NCI-H2029 treated with DMSO at 0.1 percent for 48 hours (cell line): ENCODE measurements around the gene MSH5.

Experiments
- DNase-seq: peaks from one replicate; lab custom pipeline; 2025; lab: John Stamatoyannopoulos, UW

The MSH5 gene

DNA sequence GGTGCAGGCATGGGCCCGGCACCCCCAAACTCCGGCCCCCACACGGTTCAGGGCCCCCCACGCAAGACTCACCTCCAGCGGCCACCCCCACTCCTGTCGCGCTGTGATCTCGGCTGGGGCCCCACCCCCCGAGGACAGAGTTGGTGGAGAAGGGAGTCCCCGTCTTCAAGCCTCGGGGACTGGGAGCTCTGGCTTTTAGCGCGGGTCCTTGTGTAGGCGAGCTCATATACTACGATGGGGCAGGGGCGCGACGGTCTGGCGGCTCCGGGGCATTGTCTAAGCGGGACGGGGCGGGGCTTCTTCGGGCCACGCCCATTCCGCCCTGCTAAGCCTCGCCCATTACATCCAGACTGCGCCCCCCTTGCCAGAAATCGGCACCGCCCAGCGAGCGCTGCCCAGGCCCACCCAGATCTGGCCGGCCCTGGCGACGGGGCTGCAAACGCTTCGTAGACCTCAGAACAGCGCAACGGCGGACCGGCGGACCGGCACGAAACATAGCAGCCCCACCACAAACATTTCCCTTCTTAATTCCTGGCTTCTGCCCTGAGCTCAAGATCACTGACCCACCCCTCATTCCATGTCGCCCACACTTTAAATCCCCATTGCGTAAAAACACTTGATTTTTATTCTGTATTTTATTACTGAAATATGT, 9.7 kb upstream of the MSH5 start:
- no peak for DNase-seq

DNA sequence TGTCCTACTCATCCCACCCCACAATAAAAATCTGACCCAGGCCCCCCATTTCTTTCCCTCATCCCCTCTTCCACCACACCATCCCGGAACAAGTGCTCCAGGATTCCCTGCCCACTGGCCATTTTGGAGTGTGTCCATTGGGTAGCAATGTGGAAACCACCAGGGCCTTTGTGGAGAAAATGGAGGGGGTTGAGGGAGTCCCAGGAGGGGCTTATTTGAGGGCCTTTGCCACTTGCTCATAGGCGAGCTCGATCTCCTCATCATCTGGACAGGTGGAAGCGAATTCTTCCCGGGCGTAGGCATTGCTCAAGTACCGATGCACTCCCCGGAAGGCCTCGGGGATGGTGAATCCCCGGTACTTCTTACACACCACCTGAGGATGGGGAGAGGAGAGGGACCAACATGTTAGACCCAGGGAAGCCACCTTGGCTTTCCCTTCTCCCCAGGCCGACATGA, 9.1 kb upstream of the MSH5 start:
- no peak for DNase-seq

- DNase-seq = no peak
These were observed 7.8 kb upstream of the MSH5 start for GRCh38 chr6:31732029-31732428.

DNA sequence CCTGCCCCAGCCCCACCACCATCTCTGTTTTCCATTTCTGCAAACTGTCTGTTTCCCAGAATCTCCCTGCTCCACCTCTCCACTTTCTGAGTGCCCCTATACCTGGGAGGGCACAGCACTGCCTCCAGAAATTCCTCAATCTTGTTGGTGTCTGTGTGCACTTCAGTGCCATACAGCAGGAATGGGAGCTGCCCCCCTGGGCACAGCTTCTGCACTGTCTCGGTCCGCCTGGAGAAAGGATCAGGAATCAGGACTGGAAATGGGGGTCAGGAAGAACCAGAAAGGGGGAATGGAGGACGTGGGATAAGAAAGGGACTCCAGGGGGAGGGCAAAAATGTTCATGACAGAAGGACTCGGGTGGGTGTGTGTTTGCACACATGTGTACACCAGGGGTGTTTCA, 6.1 kb upstream of the MSH5 start:
- DNase-seq = no peak

DNA sequence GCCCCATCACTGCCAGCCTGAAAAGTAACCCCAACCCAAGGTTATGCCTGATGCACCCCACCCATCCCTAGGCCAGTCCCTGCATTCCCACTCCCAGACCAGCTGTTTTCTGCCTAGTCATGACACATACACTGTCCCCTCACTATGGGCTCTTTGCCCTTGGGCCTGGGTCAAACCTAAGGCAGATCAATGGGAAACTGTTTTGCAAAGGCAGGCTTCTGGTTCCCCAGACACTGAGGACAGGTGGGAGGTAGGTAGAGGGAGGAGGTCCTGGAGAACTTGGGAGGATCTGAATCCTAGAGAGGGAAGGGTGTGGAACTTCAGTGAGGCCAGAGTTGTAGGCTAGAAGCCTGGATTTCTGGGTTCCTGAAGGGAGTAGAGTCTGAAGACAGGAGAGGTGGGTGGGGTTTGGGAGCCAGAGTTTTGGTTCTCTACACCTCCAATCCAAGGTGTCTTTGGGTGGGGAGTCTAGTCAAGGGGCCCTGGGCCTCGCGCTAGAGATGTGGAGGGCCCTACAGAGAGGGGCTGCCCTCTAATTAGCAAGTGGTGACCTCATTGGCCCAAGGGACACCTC, 5.5 kb upstream of the MSH5 start:
- DNase-seq = no peak

DNA sequence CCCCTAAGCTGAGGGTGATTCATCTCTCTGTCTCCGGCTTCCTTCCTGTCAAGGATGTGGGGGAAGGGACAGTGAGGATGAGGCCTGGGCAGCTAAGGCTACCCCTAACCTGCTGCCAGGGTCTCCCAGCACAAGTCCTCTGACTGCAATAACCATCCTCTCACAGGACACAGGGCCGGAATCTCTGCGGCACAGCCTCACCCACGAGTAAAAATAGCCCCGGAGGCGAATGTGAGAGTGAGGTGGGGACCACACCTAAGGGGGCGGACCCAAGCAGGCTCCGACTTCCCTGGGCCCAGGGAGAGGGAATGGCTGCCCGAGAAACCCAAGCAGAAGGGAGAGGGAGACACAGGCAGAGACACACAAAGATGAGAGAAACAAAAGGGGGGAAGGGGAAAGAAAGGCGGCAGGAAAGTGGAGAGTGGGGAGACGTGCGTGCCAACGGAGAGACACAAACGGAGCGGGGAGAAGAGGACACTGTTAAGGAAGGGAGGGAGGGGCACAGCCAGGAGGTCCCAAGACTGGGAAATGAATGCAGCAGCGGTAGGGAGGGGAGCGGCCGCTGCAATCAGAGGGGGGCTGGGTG, 4.9 kb upstream of the MSH5 start:
- DNase-seq = no peak

GRCh38 chr6:31736021-31736767, 3.6 kb upstream of the MSH5 start, which contains the start of gene CLIC1:
CLIC1 (minus strand) TSS chr6:31736530; CDS start chr6:31736300, 230 bp downstream.
- DNase-seq = peak; percentile 26

DNA sequence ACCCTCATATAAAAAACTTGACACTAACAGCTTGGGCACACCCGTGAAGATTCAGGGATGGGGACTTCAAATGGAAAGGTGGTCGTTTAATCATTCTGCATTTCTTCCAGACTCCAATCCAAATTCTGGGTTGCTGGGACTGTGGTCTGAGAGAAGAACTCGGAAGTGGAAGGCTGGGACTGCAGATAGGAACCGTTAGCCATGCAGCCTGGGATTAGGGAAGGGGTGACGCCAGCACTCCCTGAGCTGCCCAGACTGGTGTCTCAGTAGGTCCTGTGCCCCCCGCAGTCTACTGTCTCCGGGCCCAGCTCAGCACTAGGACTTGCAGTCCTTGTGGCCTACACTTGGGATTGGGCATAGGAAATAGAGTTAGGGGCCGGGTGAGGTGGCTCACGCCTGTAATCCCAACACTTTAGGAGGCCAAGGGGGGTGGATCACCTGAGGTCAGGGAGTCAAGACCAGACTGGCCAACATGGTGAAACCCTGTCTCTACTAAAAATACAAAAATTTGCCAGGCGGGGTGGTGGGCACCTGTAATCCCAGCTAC, 3.0 kb upstream of the MSH5 start:
- no peak for DNase-seq

DNA sequence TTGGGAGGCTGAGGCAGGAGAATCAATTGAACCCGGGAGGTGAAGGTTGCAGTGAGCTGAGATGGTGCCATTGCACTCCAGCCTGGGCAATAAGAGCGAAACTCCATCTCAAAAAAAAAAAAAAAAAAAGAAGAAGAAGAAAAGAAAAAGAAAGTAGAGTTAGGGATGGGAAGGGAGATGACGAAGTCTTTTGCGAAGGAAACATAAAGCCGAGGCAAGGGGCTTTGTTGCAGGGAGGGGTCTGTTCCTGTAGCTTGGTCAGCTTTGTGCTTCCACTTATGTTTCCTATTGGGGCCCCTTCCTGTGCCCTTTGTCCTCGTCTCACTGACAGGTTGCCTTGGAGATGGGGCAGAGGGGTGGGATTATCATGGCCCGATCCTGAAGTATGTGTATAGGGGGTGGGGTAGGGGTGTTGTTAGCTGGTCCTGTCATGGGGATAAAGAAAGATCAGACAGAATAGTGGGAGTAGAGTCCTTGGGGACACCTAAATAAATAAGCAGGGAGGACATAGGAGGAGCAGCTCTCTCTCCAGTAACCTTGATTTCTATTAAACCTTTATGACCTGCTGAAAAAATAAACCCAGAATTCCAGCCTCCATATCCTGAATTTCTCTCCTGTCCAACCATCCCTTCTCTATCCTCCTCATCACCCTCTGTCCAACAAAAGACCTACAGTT, 2.4 kb upstream of the MSH5 start:
- DNase-seq = peak; percentile 75

DNA sequence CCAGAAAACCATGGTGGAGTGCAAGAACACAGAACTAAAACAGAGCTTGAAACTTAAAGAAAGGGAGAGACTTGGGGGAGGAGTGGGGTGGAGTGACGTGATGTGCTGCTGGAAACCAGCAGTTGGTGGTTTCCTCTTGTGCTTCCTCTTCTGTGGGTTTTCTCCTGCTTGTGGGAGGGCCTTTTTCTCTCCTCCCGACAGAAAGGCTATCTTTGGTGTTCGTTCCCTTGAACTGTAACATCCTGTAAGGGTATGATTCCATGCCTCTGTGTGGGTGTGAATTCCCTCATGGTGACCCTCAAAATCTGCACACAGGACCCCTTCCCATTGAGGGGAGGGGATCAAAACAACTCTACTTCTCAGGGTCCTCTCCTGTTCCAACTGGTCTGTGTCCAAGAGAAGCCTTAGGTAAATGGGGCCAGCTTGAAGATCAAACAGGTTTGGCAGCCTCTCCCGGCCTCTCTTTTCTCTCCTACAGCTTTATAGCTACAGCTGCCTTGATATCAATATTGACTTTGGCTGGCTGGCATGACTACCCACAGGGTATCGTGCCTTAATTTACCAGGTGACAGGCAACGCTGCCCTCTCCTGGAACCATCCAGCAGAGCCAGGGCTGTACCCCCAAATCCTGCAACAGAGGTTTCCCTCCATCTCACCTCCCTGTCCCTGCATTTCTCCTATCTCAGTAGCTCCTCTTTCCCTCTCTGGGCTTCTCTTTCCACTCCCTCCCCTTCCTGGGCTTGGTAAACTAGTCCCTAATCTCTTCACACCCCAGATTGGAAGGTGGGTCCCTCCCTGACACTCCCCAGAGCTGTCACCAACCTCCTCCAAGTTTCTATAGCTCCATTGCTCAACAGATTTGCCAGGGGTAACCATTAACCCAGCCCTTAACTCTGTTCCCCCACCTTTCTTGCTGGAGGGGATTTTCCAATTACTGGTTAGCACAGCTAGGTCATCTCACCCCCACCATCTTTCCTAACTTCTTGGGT, 1.5 kb upstream of the MSH5 start:
- DNase-seq = peak; percentile 97

DNA sequence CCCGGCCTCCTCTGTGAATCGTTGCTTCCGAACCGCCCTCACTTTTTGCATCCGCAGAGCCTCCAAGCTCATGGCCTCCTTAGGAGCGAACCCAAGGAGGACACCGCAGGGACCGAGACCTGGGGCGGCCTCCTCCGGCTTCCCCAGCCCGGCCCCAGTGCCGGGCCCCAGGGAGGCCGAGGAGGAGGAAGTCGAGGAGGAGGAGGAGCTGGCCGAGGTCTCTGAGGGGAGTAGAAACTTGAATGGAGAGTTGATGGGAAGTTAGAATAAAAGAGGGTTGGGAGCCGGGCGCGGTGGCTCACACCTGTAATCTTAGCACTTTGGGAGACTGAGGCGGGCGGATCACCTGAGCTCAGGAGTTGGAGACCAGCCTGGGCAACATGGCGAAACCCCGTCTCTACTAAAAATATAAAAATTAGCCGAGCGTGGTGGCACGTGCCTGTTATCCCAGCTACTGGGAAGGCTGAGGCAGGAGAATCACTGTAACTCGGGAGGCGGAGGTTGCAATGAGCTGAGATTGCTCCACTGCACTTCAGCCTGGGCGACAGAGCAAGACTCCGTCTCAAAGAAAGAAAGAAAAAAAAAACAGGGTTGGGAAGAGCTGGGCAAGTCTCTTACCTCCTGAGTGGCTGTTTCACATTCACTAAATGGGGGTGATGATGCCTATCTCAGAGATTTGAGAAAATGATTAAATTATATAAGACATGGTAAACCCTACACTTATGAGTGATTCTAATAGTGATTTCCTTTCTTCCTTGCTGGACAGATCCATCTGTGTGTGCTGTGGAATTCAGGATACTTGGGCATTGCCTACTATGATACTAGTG, 805 bp downstream of the MSH5 start:
- no peak for DNase-seq

GRCh38 chr6:31741815-31742214, 2.0 kb downstream of the MSH5 start:
- DNase-seq = no peak

GRCh38 chr6:31742894-31743293, 3.1 kb downstream of the MSH5 start:
- DNase-seq = no peak

DNA sequence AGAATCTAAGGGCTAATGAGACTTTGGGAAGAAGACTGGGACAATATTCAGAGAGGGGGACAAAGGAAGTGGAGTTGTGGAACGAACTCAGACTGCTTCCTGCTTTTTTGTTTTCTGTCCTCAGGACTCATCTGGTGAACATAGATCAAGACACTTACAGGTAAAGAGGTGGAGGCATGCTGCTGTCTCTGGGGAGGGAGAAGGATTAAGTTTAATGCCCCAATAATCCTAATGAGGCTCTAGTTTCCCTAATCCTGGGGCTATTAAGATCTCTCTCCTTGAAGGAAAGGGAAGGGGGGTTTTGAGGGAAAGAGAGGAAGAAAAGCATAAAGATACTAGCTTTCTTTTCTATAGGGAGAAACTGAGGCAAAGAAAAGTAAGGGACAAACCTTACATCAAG, 4.6 kb downstream of the MSH5 start:
- no peak for DNase-seq

DNA sequence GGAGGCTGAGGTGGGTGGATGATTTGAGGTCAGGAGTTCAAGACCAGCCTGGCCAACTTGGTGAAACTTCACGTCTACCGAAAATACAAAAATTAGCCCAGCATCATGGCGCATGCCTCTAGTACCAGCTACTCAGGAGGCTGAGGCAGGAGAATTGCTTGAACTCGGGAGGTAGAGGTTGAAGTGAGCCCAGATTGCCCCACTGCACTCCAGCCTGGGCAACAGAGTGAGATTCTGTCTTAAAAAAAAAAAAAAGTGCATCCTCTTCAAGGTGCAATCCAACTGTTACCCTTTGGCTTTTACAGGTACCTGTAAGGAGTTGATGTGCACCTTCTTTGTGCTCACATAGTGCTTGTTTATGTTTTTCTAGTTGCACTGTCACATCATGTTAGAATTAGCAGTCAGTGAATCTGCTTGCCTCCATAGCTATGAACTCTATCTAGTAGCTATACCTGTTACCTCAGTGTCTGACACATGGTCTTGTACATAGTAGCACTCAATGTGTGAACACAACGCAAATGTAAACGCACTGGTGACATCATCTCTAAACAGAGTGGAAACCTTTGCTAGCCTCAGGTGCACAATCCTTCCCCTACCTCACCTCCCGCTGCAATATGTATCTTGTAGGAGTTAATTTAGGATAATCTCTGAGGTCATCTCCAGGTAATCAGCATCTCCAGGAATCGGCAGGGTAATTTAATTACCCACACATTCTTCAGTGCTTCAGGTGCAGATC, 9.7 kb downstream of the MSH5 start:
- no peak for DNase-seq

DNA sequence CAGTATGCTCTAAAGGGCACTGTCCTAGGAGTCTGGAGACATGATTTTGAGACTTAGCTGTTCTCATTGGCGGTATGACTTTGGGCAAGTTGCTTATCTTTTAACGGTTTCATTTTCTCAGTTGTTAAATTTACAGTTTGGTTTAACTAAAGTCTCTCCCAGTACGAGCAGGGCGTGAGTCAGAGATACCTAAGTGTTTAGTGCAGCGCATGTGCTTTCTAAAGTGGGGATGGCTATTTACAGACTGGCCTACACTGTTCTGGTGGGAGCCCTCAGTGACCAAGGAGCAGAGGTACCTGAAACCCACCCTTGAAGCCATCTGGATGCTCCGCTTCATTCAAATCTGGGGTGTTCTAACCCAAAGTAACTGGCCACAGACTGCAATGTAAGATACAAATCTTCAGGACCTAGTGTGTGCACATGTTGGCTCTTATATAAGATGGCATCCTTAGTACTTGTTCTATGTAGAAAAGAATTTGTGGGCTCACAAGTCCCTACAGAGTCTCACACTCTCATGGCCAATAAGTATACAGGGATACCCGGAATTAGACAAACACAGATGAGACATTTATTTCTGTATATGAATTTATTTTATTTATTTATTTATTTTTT, 10.7 kb downstream of the MSH5 start:
- no peak for DNase-seq

- no peak for DNase-seq
These were observed 13.0 kb downstream of the MSH5 start for GRCh38 chr6:31752739-31753319.

DNA sequence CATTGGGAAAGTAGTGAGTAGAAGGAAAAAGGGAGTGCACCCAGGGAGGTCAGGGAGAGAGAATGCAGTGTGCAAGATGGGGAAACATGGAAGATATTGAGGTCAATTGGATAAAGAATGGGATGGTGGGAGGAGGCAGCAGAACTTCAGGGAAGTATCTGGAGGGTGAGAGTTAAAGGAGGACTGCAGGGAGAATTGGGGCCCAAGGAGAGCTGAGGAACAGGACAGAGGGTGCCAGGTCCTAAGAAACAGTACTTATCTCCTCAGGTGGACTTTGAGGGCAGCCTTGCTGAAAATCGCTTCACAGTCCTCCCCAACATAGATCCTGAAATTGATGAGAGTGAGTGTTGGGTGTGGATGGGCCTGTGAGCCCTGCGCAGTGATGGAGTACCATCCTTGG, 18.5 kb downstream of the MSH5 start:
- no peak for DNase-seq
